ENCODE results near the gene DHRS13. TPM values are rescaled to one million over a fixed set of nuclear protein-coding genes. Genes with fewer than 3 reads are reported as not detected.

Gene DHRS13, protein sequence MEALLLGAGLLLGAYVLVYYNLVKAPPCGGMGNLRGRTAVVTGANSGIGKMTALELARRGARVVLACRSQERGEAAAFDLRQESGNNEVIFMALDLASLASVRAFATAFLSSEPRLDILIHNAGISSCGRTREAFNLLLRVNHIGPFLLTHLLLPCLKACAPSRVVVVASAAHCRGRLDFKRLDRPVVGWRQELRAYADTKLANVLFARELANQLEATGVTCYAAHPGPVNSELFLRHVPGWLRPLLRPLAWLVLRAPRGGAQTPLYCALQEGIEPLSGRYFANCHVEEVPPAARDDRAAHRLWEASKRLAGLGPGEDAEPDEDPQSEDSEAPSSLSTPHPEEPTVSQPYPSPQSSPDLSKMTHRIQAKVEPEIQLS
- 10 to 100 TPM; 13.2 to 18.0 (median 15.2) TPM for polyA plus RNA-seq (ENCODE audit: insufficient read length in 4 of 4)

DNA sequence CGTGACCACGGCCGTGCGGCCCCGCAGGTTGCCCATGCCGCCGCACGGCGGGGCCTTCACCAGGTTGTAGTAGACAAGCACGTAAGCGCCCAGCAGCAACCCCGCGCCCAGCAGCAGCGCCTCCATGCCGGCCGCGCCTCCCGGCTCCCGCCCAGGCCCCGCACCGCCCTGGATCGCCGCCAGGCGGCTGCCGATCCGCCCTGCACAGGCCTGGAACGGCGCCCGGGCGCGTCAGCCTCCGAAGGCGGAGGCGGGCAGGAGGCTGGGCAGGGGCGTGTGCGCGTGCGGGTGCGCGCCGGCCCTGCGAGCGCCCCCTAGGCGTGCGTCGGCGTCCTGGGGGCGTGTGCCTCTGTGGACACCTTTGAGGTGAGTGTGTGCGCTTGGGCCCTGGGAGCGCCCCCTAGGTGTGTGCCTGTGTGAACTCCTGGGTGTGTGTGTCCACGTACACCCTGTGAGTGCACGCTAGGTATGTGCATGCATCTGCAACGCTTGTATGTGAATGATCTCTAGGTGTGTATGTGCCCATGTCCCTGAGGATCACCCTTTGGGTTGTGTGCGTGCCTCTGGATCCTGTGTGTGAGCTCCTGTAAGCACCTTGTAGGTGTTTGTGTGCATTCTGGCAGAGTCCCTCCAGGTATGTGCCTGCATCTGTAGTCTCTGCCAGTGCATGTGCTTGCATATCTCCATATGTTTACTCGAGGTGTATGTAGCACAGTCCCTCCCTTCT lies at the start of gene DHRS13:
Gene DHRS13 (minus strand): TSS at position 261 of the 727 bp plus-strand sequence. CDS start 135 bp downstream, at position 126.
- peak in 3 of 4 donors; percentile 82 to 89 (median 88) for DNase-seq (ENCODE audit: low read depth in 4 of 4, low spot score in 2 of 4)

DNA sequence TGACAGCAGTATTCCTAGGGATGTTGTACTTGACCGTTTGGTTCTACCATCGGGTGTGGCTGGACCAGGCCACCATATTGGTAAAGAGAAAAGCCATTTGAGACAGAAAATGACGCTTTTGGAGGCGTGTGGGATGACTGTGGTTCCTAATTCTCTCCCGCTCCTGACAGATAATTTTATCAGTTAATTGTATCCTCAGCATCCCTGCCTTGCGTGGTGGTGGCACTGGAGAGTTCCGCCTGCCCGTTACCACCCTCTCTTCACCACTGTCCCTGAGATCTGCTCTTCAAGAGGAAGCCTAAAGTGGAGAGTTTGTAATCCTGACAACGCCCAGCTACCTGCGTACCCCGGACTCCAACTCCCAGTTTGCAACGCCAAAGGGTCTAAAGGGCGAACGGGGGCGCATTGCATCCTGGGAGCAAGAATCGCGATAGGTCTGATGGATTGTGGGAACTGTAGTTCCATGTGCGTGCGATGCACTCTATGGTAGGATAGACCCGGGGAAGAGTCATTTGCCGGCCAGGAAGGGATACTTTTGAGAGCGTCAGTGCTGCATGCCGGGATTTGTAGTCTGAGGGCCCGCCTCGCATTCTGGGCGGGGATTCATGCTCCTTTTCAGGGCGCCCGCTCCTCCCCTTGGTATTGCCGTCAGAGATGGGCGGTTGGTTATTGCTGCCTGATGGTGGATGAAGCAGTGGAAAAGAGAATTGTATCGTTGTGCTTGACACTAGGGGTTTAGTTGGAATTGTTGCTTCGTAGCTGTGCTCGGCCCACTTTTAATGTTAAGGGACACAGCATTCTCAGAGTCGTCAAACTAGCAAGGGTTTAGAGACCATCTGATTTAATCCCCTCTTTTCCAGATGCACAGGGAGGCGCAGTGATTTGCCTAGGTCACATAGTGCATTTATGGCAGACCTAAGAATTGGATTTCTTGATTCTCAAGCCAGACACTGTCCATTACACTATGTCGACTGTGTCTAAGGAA lies 49.4 kb upstream of the DHRS13 start:
- peak; percentile 97 to 99 (median 98) for DNase-seq (ENCODE audit: low read depth in 4 of 4, low spot score in 2 of 4)

DNA sequence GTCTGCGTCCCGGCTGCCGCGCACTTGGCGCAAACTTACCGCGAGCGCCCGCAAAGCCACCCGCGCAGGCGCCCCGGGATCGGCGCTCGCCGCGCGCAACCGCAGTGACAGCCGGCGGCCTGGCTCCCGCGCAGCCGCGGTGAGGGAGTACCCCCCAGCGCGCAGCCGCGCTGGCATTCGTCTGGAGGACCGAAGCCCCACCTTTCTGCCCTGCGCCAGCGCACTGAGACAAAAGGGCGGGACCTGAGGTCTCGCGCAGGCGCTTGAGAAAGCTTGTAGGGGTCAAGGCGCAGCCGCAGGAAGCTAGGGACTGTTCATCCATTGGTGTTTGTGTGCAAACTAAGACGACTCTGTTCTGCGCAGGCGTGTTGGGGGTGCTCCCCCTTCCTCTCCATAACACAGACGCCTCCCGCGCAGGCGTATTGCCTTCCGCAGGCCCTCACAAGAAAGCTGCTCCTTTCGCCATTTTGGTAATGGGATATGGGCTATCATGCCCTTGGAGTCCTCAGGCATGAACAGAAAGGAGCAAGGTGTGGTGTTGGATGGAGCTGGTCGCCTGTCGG lies 48.6 kb upstream of the DHRS13 start, which contains the start of gene PHF12:
Gene PHF12 (minus strand): TSS at position 91 of the 563 bp plus-strand sequence. CDS start 558 bp downstream, outside the sequence.
- peak; percentile 98 to 100 (median 99) for DNase-seq (ENCODE audit: low read depth in 4 of 4, low spot score in 2 of 4)

DNA sequence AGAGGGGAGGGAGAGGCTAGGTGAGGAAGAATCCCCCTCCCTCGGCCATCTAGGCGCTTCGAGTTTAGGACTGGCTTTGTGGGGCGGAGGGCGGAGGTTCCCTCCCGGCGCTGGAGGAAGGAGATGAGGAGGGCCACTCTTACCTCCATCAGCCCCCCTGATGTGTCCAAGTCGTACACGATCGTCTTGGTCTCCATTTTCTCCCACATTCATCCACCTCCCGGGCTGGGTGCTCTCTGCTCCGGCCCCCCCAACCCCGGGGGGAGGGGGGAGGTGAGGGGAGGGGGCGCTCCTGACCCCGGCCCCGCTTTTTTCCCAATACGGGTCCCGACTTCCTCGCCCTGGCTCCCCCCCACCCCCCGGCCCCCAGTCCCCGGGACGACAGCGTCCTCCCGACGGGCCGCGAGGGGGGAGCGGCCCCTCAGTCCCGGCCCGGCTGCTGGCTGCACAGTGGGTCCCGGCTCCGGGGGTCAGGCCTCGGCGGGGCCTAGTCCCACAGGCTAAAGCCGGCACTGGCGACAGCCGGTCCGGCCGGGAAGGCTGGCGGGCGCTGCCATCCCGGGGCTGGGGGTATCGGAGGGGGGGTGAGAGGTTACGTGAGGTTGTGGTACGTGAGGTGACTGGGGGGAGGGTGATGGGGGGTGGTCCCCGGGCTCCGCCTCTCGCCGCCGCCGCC lies 48.0 kb upstream of the DHRS13 start:
- no peak for DNase-seq (ENCODE audit: low read depth in 4 of 4, low spot score in 2 of 4)

DNA sequence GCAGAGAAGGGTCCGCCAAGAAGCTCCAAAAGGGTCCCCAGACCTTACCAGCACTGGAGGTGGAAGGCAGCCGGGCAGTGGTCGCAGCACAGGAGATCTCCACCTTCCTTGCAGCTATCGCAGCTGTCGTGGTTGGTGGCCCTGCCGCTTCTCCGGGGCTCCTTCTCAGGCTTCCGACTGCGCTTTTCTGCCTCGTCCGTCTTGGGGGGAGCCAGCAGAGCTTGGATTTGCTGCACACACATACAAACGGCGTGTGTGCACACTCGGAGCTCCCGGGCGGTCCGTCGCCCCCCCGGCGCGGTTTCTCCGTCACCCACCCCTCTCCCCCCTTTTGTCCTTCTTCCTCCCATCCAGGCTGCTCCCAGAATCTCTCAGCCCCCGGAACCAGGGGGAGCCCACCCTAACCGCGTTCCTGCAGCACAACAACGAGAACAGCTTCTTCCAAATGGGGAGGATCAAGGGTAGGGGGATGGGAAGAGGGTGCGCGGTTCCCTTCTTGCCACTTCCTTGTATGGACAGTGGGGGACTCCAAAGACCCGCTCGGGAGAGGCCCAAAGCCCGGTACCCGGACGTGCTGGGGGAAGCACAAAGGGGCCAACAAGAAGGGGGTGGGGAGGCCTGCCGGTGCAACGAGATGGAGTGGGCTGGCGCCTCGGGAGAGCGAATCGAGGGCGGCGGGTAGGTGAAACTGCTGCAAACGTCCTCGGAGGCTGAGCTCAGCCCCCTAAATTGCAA lies 47.3 kb upstream of the DHRS13 start:
- DNase-seq (ENCODE audit: low read depth in 4 of 4, low spot score in 2 of 4): no peak

DNA sequence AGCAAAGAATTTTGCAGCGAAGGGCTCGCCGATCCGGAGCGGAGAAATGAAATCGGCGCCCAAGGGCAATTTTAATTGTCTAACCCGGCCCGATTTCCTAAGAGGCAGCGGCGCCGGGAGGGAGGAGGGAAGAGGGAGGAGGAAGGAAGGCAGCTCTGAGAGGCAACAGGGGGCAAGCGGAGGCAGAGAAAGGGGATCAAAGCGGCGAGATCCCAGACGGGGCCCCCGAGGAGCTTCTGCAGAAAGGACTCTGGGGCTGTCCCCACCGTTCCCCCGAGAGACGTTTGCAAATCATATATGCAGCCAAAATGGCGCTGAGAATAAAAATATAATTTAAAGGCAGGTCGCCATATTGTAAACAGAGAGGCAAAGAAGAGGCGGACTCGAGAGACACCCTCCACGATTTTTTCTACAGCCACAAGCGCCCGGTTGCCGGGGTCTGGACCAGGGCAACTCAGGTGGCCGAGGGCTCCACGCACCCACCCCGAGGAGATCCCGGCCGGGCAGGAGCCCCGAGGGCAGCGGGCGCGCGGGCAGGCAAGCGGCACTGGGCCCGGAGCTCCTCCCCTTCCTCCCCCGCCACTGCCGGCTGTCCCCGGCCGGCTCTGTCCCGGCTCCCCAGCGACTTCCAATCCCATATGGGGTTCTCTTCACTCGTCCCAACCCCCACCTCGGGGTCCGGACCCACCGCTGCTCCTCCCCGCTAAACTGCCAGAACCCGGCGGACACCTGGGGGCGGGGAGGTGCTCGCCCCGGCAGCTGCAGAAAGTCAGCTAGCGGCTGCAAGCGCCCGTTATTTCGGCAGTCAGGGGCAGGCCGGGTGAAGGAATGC lies 46.5 kb upstream of the DHRS13 start:
- peak in 2 of 4 donors; percentile 60 to 71 for DNase-seq (ENCODE audit: low read depth in 4 of 4, low spot score in 2 of 4)

DNA sequence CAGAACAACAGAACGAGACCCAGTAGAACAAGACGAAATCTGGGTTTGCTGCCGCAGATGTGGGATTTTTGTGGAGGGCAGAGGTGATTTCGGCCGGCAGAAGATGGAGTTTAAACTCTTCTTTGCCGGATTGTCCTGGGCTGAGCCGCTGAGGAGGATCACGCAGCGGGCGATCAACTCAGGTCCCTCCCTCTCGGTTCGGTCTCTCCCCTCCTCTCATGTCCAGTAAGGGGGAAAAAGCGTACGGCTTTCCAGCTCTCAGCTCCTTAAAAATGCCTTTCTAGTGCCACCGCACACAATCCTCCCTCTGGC lies 46.0 kb upstream of the DHRS13 start:
- peak in 1 of 4 donors; percentile 39 for DNase-seq (ENCODE audit: low read depth in 4 of 4, low spot score in 2 of 4)

DNA sequence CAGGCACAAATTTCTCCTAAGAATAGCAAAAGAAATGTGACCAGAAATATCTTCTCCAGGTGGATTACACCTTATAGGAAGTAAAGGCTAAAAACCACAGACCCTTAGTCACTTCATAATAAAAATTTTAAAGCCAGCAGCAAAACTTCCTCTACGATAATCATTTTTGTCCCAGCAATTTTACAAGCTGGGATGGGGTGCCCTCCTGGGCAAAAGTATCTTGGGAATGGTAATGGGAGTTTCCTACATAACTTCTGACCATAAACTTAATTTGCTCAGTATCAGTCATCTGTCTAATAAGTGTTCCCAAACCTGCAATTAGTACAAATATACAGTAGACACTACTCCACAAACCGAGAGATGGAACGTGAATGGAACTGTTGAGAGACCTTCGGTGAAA lies 45.5 kb upstream of the DHRS13 start:
- no peak for DNase-seq (ENCODE audit: low read depth in 4 of 4, low spot score in 2 of 4)

DNA sequence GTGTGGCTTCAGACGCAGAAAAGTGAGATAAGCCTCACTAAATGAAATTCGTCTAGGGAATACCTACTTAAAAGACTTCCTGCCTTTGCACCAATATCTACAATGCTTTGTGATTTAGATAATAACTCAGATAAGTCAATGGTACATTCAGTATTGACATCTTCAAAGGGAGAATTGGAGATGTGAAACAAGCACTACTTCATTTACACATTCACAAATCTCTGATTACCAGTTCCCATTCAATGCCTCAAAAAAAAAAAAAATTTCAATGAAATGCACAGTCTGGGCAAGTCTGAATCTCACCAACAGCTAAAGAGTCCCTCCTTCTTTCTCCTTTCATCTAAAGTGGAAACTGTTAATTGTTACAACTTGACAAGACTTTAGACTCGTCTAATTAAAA lies 44.8 kb upstream of the DHRS13 start:
- no peak for DNase-seq (ENCODE audit: low read depth in 4 of 4, low spot score in 2 of 4)

DNA sequence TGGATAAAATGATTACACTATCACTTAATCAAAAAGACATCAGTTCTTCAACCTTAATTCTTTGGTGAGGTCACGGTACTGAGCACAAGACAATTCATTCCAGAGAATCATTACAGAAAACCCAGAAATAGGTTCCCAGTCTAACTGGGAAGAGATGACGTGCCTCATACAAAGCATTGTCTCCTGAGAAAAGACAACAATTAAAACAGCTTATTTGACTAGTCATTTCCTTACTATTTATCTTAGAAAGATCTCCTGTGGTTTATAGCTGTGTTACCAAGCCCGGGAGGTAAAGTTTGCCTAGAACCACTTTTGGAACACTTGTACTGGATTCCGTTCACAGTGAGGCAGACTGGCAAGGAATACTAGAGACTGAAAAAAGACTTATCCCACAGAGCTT lies 43.4 kb upstream of the DHRS13 start:
- no peak for DNase-seq (ENCODE audit: low read depth in 4 of 4, low spot score in 2 of 4)

DNA sequence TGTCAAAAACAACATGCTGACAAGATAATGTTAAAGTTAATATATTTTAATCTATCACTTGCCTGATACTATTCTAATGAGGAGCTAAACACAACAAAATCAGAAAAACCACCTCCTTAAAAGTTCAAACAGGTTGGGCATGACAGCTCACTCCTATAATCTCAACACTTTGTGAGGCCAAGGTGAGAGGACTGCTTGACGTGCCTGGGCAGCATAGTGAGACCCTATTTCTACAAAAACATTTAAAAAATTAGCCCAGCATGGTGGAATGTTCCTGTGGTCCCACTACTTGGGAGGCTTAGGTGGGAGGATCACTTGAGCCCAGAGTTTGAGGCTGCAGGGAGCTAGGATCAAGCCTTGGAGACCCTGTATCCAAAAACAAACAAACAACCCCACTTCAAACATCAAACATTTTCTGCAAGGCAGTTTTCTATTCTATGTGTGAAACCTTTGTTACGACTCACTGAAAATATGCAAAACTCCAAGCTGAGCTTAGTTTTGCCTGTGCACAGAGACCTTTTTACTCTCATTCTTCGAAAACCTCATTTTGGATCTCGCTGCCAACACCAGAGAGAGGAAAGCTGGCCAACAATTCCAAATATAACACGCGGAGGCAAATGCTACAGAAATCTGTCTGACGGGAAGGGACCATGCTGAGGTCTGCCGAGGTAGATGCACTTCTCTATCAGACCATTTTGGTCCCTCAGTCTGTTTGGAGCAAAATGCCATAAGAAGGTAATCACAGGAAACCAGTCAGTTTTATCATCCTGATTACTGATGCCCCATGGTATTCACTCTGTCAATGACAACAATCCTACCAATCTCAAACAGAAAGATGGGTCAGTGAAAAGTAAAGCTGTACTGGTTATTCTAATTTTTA lies 42.2 kb upstream of the DHRS13 start:
- DNase-seq (ENCODE audit: low read depth in 4 of 4, low spot score in 2 of 4): no peak

DNA sequence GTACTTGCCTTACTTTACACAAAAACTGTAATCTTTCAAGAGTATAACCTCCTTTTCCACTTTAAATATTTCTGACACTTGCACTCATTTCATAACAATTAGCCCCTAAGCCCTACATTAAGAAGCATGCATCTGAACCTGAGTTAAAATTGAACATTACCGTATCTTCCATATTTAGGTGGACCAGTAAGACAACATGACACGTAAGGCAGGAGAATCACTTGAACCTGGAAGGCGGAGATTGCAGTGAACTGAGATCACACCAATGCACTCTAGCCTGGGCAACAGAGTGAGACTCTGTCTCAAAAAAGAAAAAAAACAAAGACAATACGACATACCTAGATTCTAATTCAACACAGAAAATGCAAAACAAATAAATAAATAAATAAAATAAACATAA lies 41.5 kb upstream of the DHRS13 start:
- no peak for DNase-seq (ENCODE audit: low read depth in 4 of 4, low spot score in 2 of 4)

DNA sequence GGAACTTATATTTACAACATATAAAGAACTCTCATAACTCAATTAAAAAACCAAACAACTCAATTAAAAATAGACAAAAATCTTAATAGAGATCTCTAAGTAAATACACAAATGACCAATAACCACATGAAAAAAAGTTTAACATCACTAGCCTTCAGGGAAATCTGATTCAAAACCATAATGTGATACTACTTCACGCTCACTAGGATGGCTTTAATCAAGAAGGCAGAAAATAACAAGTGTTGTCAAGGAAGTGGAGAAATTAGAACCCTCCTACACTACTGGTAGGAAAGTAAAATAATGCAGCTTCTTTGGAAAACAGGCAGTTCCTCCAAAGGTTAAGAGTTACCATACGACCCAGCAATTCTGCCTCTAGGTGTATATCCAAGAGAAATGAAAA lies 40.0 kb upstream of the DHRS13 start:
- no peak for DNase-seq (ENCODE audit: low read depth in 4 of 4, low spot score in 2 of 4)

DNA sequence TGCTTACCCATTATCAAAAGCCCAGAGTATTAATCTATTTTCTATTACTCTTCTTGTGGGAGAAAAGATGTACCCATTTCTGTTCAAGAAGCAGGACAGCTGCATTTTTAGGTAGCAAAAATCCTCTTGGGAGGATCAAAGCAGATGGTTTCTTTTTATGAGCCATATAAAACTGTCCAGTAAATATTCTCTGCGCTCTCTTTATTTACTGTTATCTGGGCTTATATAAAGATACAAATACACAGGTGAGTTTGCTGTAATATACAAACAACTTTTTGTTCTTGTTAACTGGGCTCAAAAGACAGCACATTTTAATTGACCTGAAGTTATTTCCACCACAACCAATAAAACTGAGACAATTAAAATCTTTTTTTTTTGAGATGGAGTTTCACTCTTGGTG lies 38.4 kb upstream of the DHRS13 start:
- DNase-seq (ENCODE audit: low read depth in 4 of 4, low spot score in 2 of 4): no peak

DNA sequence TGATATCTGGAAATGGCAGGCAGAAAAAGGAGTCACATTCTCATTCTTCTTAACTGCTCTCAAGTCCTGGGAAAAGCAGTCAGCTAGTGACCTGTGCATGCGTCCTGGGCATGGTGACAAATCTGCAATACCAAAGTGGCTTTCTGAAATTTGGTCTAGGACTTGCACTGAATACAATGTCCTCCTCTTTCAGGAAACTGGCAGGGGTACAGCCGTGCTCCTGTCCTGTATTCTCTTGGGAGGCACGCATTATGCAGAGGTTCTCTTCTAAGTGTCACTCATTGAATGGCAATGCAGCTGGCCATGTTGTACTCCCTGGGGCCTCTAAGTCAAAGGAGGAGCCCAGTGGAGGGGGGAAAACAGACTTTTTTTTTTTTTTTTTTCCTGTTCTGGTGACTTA lies 37.8 kb upstream of the DHRS13 start:
- DNase-seq (ENCODE audit: low read depth in 4 of 4, low spot score in 2 of 4): no peak

DNA sequence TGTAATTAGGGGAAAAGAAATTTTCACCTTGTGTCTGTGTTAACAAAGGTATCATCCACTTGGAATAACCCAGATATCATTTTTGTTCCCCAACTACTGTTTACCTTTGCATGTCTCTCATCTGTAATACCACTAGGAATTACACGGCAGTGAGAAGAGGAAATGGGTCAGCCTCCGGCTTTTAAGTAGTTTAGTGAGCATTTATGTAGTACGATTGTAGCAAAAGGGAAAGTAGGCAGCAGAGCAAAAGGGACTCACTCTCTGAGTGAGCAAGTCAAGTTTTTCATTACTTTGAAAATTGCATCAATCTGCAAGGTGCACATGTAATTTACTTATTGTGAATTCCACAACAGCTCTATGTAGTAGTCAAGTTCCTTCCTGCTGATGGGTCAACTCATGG lies 37.3 kb upstream of the DHRS13 start:
- no peak for DNase-seq (ENCODE audit: low read depth in 4 of 4, low spot score in 2 of 4)

DNA sequence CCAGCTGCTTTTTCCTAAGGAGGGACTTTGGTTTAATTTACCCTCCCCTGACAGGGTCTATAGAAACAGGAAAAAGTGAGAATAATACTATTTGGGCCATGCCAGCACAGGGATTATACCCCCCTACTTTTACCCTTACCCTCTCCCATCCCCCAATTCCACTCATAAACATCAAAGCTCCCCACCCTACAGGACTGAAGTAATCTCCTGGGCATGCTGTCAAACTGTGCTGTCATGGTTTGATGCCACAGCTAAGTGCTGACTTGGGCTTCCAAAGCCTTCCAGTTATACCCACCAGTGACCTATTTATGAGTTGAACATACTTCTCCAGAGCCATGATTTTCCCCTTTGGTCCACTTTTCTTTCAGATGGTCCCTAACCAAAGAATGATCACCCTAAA lies 35.7 kb upstream of the DHRS13 start:
- DNase-seq (ENCODE audit: low read depth in 4 of 4, low spot score in 2 of 4): no peak
